Liver (tissue), 3 donors: ENCODE measurements around the gene USH2A.

Experiments used
- CTCF ChIP-seq: fragments of 150-350 bp; IDR thresholded peaks from 2 replicates; pipeline ENCODE4 v1.5.1; 2017; ENCODE audit warnings: improper control_type of control experiment, low read depth, low read length; ENCODE audit not compliant: missing input control
- RAD21 ChIP-seq, 2 donors: IDR thresholded peaks; 2 replicates each; pipeline ENCODE4 v1.6.1; 2016; ENCODE audit warnings: antibody characterized with exemption in 2 of 2, mild to moderate bottlenecking in 2 of 2
- donor health status: healthy.
- donor health status: healthy.

- TF ChIP-seq RAD21 (IDR thresholded peaks at IDR 0.05) (no peak), CTCF (no peak)
Measured at GRCh38 chr1:216379441-216379840, 43.8 kb downstream of the USH2A start.
